ENCODE data around the gene PLCB4.

The PLCB4 gene

GRCh38 chr20:9141921-9142320 lies 73.0 kb downstream of the PLCB4 start:
- no peak for DNase-seq (ENCODE audit: low read depth, low spot score)
- ChIA-PET CTCF (no interaction called here), POLR2A (no interaction called here)
- H3K4me3 ChIP-seq (ENCODE audit: low read depth, low read length), result no peak overlapping the region
- TF ChIP-seq CTCF (IDR thresholded peaks at IDR 0.05; ENCODE audit: insufficient read depth, low read length, missing control alignments), result no peak

GRCh38 chr20:9142809-9143208 lies 73.9 kb downstream of the PLCB4 start:
- H3K4me3 ChIP-seq (ENCODE audit: low read depth, low read length), result no peak overlapping the region
- TF ChIP-seq CTCF (IDR thresholded peaks at IDR 0.05; ENCODE audit: insufficient read depth, low read length, missing control alignments), result no peak
- no peak for DNase-seq (ENCODE audit: low read depth, low spot score)
- POLR2A ChIA-PET, result no interaction called here
- CTCF ChIA-PET, result no interaction called here

- ChIA-PET CTCF (interaction anchor here (1.1 kb wide), 1 partner anchor 291 kb away, joined by 3 read pairs; no protein-coding TSS in a partner anchor), POLR2A (no interaction called here)
- no peak for TF ChIP-seq CTCF (IDR thresholded peaks at IDR 0.05; ENCODE audit: insufficient read depth, low read length, missing control alignments)
- no peak overlapping the region for H3K4me3 ChIP-seq (ENCODE audit: low read depth, low read length)
- no peak for DNase-seq (ENCODE audit: low read depth, low spot score)
Measured at GRCh38 chr20:9143926-9144325, 75.0 kb downstream of the PLCB4 start.

- CTCF ChIA-PET, result interaction anchor here (1.0 kb wide), 1 partner anchor 16 kb away, joined by 4 read pairs; no protein-coding TSS in a partner anchor
- POLR2A ChIA-PET, result no interaction called here
- no peak overlapping the region for H3K4me3 ChIP-seq (ENCODE audit: low read depth, low read length)
- no peak for TF ChIP-seq CTCF (IDR thresholded peaks at IDR 0.05; ENCODE audit: insufficient read depth, low read length, missing control alignments)
- no peak for DNase-seq (ENCODE audit: low read depth, low spot score)
Measured at GRCh38 chr20:9144643-9145042, 75.8 kb downstream of the PLCB4 start.

GRCh38 chr20:9145142-9145541 lies 76.3 kb downstream of the PLCB4 start:
- POLR2A ChIA-PET, result no interaction called here
- DNase-seq (ENCODE audit: low read depth, low spot score), result no peak

GRCh38 chr20:9146649-9147048 lies 77.8 kb downstream of the PLCB4 start:
- no peak for TF ChIP-seq CTCF (IDR thresholded peaks at IDR 0.05; ENCODE audit: insufficient read depth, low read length, missing control alignments)
- no peak overlapping the region for H3K4me3 ChIP-seq (ENCODE audit: low read depth, low read length)
- ChIA-PET POLR2A (no interaction called here), CTCF (interaction anchor here (0.9 to 1.3 kb wide), 2 partner anchors 213 to 293 kb away, joined by 3 to 5 read pairs; no protein-coding TSS in a partner anchor)
- DNase-seq (ENCODE audit: low read depth, low spot score), result no peak

More at GRCh38 chr20:9145142-9145541, 76.3 kb downstream of the PLCB4 start:
- TF ChIP-seq CTCF (IDR thresholded peaks at IDR 0.05; ENCODE audit: insufficient read depth, low read length, missing control alignments), result no peak
- CTCF ChIA-PET, result interaction anchor here (1.0 kb wide), 1 partner anchor 15 kb away, joined by 4 read pairs; no protein-coding TSS in a partner anchor
- no peak overlapping the region for H3K4me3 ChIP-seq (ENCODE audit: low read depth, low read length)

Data from AG04449 (cell line).